NB4 (cell line): Measurements from ENCODE around the gene DGKE.

Experiments
- CTCF ChIP-seq: IDR thresholded peaks from one replicate; pipeline ENCODE4 v1.5.1; 2012; ENCODE audit warnings: low read depth, low read length
- MYC ChIP-seq: IDR thresholded peaks from 2 replicates; pipeline ENCODE4 v1.6.1; 2011; ENCODE audit warnings: low read depth, low read length
- POLR2A ChIP-seq: IDR thresholded peaks from 2 replicates; pipeline ENCODE4 v1.6.1; 2011; ENCODE audit warnings: mild to moderate bottlenecking; ENCODE audit not compliant: insufficient read length; ENCODE audit errors: extremely low read depth

GRCh38 chr17:56831369-56832095 lies 2.4 kb upstream of the DGKE start:
- no peak for TF ChIP-seq CTCF
- TF ChIP-seq POLR2A: no peak
- TF ChIP-seq MYC: no peak
